GM21723 (cell line): ENCODE measurements around the gene KLC1.

Experiments used
- ATAC-seq: cut with Tn5 transposase; IDR thresholded peaks from one replicate; pipeline ENCODE4 v1.9.1; 2021; ENCODE audit warnings: mild to moderate bottlenecking, moderate library complexity; ENCODE audit not compliant: unreplicated experiment

The KLC1 gene

DNA sequence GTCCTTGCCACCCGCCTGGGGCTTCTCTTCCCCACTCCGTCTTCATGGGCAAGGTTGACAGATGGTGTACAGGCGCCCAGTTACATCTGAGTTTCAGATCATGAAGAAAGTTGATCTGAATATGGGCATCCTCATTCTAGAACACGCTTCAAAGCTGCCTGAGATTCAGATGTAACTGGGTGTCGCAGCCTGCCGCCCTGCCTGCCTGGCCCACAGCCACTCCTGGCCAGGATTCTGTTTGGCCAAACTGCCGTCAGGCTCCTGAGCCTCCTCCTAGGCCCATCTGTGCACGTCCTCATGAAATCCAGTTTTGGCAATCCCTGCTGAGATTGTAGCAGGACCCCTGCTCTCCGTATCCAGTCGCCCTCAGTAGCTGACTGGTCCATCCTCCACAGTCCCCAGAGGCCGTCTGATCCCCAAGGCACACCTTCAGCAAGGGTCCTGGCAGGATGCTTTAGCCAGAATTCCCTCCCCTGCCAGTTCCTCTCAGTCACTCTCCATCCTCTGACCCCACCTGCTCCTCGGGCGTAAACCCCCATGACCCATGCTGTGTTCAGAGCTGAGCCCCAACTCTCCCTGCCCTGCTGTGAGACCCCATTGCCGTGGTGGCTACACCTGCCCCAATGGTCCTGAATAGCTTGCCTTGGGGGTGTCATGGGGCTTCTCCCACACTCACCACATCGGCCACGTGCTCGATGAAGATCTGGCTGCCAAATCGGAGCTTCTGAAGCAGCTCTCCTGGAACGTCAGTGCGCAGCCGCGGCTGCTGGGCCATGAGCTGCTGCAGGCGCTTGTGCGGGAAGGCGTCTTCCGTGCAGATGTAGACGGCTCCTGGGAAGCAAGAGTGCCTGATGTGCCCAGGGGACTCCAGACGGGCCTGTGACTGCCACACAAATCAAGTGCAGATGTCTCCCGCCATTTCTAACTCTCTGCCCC is 73.8 kb downstream of the KLC1 start:
- no peak for ATAC-seq

DNA sequence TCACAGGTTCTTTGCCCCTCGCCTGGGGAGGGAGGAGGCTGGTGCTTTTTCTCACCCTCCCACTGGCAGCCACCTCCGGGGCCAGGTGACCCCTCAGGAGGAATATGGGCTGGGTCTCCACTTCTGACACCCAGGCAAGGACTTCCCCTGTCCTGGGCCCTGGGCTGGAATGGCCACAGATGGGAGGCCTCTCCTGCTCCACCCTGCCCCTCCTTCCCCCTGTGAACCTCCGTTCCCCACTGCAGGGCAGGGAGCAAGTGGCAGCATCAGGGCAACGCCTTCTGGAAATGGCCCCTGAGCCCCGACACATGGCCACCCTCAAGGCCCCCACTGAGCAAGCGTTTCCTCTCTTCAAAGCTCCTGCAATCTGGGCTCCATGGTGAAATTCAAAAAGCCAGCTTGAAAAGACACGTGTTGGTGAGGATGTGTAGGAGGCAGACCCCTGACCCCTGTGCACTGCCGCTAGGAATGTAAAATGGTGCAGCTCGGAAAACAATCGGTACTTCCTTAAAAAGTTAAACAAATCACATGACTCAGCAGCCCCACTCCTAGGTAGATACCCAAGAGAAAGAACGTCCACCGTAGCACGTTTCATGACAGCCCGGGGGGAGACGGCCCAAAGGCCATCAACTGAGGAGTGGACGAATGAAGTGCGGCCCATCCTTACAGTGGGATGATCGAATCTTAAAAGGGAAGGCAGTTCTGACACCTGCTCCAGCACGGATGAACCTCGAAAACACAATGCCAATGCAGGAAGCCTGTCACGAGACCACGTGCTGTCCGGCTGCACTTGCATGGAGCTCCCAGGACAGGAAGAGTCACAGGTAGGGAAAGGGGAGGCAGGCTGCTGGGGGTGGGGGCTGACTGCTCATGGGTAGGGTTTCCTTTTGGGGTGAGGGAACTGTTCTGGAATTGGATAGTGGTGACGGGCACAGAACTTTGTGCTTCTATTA is 74.7 kb downstream of the KLC1 start:
- ATAC-seq: no peak

DNA sequence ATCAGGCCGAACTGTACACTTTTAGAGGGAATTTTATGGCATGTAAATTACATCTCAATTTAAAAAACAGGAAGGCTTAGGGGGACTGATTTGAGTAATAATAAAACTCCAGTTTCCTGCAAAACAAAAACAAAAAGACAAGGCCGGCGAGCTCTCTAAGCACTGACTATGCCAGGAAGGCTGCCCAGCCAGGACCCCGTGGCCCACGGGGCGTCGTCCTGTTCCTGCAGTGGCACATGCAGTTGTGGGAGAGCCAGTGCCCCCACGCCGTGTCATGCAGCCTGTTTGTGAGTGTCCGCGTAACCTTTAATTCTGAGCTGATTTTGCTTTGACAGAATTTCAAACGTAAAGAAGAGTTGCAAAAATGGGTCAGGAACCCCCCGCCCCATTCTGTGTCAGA is 75.7 kb downstream of the KLC1 start:
- no peak for ATAC-seq

DNA sequence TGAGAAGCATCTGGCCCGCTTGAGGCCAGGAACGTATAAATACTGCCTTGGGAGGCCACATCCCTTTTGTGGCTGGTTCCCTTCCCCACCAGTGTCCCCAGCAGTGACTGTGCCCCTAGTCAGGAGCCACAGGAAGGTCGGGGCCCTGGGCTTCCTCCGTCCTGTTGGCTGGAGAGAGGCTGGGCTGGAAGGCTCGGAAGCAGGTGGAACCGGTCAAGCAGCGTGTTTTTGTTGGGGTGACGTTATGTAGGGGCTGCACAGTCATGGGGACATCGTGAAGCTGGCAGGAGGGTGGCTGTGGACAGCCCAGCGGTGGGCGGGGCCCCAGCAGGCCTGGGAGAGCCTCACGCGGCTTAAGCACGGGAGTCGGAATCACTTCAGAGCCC is 76.1 kb downstream of the KLC1 start:
- ATAC-seq: no peak

DNA sequence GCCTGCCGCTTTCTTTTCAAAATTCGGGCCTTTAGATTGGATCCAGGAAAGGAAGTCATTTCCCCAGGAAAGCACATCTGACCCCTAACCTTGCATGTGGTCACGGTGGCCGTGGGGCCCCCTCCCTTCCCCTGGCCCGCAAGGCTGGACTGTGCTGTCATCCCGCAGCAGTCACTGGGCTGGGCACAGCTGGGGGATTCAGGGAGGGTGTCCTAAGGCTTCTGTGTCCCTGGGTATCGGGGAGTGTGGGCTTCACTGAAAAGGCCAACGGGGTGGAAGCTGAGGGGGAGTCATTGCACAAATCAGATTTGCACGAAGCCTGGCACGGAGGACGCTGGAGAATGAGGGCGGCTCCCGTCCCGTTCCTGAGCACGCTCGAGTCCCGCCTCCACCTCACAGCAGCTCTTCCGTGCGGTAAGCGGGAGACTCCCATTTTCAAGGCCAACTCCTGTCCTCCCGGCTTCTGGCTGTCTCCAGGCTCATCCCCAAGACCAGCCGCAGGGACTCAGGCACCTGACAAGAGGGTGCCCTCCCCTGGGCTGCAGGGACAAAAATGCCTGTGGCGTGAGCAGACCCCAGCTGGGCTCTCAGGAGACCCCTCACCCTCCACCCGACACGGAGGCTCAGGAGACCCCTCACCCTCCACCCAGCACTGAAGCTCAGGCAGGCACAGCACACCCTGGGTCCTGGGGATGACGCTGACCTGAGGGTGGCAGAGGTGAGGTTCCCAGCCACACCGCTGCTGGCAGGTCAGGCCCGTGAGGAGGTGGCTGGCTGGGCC is 76.7 kb downstream of the KLC1 start:
- no peak for ATAC-seq

DNA sequence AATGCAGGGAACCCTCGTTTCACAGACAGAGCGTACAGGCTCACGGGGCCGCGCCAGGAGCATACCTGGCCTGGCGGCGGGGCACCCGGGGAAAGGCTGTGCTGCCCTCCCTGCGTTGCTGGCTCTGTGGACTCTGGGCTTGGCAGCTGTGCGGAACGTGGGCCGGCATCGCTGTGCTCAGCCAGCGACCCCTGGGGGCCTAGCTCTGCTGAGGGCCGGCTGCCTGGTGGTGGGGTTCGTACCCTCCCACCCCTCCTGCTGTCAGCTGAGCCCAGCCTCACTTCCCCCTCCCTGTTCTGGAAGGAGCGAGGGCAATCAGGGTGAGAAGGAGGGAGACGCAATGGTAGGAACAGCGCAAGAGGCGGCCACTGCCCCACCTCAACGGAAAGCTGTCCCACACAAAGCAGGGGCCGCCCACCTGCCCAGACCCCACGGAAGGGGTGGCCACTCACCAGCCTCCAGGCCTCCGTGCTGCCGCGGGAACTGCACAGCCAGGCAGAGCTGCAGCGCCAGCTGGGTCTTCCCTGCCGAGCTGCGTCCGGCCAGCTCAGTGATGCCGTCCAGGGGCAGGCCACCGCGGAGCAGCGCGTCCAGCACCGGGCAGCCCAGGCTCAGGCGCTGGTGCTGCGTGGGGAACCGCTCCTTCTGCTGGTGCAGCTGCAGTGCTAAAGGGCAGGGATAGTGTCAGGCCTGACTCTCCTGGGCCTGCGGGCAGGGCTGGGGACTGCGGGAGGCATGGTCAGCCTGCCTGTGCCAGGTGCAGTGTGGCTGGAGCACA is 77.7 kb downstream of the KLC1 start:
- ATAC-seq: no peak

DNA sequence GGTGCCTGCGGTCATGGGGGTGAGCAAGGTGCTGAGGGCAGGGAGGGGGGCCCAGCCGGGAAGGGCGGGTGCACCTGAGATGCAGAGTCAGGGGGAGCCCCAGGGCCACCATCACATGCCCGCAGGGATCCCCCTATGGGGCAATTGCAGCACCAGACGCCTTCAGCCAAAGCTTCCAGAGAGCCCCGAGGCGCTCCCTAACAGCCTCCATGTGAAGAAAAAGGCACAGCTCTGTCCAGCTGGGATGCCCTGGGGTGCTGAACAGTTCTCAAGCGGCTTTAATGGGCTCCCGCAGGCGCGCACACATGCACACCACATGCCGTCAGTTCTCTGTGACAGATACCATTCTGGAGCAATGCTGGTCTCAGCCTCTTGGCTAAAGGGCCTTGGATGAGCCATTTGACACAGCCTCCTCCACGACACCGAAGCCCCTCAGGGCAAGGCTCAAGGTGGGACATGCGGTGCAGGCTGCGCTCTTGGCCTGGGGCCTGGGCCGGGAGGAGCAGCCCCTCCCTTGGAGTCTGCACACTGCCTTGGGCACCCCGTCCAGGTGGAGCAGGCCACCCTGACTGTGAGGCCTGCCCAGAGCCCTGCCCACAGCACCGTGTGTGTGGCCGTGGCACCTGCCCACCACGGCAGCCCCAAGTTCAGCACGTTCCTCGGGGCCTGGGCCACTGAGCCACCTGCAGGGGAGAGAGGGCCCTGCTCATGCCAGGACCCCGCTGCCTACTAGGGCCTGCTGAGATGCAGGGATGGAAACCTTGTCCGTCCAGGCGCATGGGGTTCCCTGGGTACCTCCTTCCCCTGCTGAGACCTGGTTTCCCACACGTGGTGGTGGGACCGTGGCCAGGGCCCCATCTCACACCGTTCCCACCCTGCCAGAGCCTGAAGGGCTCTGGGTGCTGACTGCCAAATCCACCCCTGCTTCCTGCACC is 78.6 kb downstream of the KLC1 start:
- ATAC-seq: no peak

DNA sequence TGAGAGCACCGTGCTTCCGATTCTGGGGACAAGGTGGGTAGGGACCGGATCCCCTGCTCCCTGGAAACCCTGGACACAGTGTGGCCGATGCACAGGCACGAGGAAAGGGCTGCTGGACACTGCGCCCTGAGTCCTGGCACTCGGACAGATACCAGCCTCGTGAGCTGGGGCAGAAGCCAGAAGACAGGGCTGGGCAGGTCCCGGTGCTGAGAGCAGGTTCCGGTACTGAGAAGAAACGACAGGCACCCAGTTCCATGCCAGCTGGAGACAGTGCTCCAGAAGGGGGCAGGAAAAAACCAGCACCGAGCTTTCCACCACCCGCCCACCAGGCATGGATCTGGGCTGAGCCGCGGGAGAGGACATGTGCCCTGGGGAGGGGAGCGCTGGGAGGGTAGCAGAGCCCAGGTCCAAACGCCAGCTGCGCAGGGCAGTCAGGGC is 79.8 kb downstream of the KLC1 start:
- no peak for ATAC-seq

DNA sequence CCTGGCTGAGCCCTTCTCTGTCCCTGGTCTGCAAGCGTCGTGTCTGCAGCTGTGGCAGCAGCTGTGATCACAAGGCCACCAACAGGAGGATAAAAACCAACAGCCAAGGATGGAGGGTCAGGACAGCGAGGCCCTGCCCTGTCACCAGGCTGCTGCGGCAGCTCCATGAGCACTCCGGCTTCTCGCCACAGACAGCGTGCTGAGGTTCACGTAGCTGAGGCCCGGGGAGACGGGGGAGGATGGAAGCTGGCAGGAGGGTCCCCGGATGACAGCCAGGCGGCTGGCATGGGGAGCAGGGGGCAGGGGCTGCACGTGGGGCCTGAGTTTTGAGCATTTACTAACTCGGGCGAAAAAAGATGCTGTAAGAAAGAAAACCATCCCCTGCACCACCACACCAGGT is 80.8 kb downstream of the KLC1 start:
- no peak for ATAC-seq

DNA sequence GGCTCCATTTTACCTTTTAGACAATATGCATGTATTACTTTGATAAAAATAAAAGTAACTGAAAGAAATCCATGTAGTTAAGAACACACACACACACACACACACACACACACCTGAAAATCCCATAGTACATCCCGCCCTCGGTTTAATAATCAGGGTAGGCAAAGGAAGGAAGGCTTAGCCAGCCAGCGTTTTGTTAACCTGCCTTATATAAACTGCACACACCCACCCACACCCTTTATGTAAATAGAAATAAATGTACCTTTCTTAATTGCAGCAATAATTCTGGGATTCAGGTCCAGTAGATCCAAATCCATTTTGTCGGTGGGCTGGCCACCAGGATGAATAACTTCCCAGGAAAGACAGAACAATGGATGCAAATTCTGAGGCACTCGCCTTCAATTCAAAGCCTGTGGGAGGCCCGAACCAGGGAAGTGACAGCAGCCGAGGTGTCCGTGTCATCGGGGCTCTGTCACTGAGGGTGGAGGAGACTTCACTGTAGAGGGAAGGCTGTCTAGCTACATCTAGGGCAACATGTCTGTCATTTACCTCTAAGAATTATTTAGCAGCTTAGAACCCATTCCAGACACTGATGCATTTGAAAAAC is 81.9 kb downstream of the KLC1 start:
- ATAC-seq: no peak

DNA sequence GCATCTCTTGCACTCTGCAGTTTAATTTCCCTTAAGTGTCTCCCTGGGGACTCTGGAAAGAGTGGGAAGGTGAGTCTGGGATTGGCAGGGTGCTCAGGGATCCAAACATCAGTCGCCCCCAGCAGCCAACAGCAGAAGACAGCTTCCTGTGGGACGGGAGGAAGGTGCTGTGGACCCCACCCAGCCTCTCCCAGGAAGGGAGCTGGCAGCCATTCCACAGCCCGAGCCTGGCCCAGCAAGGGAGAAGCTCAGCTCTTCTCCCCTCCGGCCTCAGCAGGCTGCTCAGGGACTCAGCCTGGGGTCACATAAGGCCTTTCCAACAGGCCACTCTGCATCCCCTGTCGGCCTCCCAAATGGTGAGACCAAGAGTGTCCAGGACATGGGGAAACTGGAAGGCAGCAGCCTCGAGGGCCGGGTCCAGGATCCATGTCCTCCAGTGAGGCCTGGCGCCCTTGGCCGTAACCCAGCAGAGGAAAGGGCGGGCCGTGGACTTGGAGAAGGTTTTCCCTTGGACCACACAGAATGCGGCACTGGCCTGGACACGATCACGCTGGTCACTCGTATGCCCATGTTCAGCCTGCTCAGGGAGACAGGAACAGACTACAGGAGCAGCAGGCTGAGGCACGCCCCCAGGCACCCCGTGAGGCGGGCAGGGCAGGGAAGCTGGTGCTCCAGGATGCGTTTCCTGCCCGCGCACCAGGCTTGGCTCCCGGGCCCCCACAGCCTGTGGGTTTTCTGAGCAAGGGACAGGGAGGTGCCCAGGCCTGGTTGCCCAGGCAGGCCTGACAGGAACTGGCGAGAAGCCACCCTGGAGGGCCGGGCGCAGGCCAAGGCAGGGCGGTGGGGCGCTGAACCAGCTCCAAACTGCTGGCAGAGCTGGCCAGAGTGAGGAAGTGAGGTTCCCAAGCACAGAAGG is 82.8 kb downstream of the KLC1 start:
- no peak for ATAC-seq

DNA sequence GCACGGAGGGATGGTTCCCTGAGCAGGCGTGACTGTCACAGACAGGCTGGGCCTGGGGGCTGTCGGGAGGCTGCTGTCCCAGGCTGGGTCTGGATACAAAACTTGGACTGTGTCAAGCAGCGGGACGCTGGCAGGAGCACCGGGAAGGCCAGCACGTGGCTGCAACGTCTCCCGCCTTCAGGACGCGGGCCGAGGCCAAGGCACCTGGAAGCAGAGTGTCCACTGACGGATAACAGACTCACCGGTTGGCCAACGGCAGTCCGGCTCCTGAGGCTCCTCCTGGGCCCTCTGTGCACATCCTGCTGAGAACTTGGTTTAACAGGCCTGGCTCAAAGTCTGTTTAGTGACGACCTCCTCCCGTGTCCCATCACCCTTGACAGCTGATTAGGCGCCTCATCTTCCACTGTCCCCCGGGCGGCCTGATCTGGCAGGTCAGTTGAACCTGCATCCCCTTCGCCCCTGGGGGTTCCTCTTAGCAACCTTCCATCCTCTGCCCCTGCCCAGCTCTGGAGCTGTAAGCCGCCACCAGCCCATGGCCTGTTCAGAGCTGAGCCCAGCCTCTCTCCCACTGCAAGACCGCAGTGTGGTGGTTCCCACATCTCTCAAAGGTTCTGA is 83.7 kb downstream of the KLC1 start:
- ATAC-seq: no peak

DNA sequence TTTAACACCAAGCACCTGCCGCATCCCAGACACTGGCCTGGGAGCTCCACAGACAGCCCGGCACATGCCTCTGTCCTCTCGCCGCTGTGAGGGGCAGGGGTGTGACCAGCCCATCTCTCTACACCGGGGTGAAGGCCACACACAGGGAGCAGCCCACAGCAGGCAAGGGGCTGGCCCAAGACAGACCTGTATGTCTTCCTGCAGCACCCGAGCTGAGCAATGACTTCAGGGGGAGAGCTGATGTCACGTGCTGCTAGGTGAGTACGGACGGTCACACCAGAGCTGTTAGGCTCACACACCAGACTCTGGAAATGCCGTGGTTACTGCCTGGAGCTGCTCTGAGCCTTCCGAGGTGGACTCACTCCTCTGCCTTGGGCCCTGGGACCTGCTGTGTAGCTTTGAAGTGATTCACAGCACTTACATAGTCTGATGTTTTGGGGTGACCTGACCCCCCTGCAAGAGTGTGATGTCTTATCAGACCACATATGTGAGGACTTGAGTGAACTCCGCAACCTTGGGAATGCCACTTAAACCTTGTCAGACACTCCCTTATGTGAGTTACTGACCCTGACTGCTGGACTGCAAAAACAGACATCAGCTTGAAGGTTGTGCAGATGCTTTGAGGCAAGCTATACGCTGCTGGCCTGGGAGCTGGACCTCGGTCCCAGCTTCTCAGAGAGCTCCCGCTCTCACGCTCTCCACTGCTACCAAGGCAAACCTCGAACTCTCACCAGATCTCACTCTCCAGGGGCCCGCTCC is 84.5 kb downstream of the KLC1 start:
- no peak for ATAC-seq

DNA sequence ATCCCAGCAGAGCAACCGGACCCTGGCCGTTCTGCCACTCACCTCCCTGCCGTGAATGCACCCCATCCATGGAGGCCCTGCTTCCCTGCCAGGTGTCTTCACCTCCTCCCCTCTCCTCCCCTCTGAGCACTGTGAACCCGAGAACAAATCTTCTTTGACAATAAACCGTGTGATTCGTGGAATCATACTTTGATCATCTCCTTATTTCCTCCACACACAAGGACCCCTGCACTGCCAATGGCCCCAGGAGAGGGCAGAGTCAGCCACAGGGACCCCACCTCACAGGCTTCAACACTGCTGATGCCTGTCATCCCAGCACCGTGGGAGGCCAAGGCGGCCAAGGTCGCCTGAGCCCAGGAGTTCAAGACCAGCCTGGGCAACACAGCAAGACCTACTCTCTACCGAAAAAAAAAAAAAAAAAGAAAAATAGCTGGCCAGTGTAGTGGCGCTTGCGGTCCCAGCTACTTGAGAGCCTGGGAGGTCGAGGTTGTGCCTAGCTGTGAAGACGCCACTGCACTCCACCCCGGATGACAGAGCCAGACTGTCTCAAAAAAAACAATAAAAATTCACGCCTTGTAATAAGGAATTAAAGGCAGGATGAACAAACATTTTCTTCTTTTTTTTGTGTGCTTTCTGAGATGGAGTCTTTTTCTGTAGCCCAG is 85.2 kb downstream of the KLC1 start:
- no peak for ATAC-seq

DNA sequence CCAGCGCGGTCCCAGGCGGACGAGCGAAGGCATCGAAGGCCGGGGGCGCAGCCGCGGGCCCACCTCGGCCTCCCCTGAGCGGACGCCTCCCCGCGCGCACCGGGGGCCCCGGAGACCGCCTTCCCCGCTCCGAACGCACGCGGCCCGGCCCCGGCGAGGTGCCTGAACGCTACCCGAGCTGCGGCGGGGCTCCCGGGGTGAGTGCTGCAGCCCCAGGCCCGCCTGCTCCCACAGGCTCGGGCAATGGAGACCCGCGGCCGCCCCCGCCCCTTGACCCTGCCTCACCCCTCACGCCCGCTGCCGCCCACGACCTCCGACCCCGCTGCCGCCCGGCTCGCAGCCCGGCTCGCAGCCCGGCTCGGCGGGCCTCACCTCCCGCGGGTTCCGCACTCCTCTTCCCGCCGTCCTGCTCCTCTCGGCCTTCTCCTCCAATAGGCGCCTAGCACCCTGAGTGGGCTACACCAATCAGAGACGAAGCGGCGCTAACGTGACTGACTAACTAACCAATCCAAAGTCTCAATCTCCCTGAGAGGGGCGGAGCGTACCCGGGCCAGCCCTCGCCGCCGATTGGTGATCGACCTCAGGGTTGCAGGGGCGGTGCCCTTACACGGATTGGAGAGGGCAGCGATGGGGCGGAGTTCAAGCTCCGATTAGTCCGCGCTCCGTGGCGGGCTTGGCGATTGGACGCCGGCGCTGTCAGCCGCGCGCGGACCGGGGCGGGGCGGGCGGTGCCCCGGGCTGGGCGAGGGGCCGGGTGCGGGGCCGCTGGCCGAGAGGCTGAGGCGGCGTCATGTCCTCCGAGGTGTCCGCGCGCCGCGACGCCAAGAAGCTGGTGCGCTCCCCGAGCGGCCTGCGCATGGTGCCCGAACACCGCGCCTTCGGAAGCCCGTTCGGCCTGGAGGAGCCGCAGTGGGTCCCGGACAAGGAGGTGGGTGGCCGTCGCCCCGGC is 86.3 kb downstream of the KLC1 start, which contains the start of the genes XRCC3 and ZFYVE21:
Gene XRCC3, minus strand, starts transcription at position 400 of the 949 bp plus-strand sequence. CDS start 4,364 bp downstream, outside the sequence.
Gene ZFYVE21, plus strand, starts transcription at position 759 of the 949 bp plus-strand sequence. Its CDS starts 32 bp downstream, at position 791.
- peak; percentile 91 for ATAC-seq
